ENCODE measurements around the gene FAF1.
A peak's percentile ranks its signal among the peaks of the same experiment; 100 is the strongest.
"Not testable (repeated sequence)": the region's sequence is repeated elsewhere in the genome, so short reads cannot be mapped to it uniquely, and the experiment has no call there.

FAF1 gene

DNA sequence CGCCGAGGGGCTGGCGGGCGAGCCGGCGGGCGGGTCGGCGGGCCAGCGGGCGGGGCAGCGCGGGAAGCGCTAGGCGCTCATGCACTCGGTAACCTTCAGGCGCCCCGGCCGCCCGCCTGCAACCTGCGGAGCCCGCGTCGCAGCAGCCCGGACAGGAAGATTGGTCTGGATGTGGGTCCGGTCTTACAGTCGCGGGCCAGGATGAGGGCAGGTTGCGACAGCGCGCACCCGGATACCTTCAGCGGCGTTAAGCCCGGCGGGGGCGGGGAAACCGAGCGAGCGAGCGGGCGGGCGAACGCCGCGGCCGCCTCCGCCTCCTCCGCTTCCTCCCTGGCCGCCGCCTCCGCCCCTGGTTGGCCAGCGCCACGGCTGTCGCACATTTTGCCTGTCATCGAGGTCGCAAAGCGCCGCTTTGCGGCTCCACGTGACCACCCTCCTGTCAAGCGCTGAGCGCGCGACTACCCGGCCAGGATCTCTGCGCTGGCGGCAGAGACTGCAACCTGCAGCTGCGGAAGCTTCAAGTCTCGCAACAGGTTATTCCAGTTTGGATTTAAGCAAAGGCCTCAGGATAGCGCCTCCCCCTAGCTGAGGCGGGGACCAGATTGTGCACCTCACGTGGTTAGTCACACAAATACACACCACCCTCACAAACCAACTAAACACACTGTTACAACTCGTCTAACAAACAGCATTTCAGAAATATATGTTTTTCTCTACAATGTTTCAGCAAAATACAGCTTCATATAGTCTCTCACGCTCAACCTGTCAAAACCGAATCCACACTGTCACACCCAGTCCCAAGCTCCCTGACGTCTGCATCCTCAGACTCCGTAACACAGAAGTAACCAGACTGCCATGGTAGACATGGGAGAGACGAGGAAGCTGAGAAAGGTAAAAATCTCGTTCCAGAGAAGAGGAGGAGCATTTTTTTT lies at the start of gene FAF1:
Gene FAF1, minus strand, starts transcription at position 355 of the 932 bp plus-strand sequence. CDS start 456 bp downstream, outside the sequence.
- DNase-seq (ENCODE audit: low spot score) (peak; percentile 96), FAIRE-seq (no peak)

DNA sequence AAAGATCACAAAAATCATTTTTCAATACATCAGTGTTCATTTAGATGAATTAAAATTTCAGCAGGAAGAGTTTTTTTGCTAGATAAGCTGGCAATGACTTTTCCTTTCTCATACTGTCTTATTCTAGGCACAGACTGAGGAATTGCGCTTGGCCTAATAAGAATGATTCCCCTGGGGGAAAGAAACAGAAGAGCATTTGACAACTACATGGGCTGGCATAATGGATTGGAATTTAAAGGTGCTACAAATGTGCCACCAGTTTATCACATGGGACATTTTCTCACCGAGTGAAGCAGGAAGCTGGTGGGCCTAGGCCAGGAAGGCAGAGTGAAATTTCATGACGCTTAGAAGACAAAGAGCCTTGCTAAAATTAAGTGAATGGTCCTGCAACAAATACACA lies 49.3 kb upstream of the FAF1 start:
- FAIRE-seq (no peak), DNase-seq (ENCODE audit: low spot score) (no peak)

DNA sequence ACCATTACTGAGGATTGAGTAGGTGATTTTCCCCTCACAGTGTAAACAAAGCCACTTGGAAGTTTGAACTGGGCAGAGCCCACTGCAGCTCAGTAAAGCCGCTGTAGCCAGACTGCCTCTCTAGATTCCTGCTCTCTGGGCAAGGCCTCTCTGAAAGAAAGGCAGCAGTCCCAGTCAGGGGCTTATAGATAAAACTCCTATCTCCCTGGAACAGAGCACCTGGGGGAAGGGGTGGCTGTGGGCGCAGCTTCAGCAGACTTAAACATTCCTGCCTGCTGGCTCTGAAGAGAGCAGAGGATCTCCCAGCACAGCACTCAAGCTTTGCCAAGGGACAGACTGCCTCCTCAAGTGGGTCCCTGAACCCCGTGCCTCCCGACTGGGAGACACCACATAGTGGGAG lies 45.5 kb upstream of the FAF1 start:
- FAIRE-seq; DNase-seq (ENCODE audit: low spot score): not testable (repeated sequence)

DNA sequence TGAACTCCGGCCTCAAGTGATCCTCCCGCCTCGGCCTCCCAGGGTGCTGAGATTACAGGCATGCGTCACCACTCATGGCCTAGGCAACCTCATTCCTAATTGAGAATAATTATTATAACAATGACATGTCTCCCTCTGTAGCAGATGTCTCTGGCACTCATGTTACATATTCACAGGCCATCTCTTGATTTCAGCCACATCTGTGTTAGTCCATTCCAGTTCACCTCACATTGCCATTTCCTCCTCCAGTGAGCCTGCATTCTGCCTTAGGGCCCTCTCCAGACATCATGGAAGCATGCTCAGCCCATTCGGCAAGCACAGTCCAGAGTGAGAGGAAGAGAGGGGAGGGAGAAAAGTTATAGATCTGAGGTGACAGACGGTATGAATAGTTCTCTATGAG lies 42.4 kb upstream of the FAF1 start:
- DNase-seq (ENCODE audit: low spot score) (no peak), FAIRE-seq (no peak)

DNA sequence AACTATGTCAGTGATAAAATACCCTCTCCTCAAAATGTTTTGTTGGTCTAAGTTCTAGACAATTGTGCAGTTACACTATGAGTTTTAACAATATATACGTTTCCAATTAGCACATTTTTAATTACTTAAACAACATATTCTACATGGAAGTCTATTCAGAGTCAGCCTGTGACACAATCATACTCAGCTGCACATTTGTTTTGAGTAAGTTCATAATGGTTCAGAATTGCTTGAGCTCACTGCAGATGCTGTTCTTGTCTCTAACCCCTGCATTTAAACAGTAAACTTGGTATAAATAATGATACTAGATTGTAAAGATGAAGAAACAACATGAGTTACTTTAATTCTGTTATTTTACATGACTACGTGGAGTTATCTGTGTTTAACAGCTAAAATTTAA lies 40.6 kb upstream of the FAF1 start:
- FAIRE-seq, result no peak
- DNase-seq (ENCODE audit: low spot score), result no peak

DNA sequence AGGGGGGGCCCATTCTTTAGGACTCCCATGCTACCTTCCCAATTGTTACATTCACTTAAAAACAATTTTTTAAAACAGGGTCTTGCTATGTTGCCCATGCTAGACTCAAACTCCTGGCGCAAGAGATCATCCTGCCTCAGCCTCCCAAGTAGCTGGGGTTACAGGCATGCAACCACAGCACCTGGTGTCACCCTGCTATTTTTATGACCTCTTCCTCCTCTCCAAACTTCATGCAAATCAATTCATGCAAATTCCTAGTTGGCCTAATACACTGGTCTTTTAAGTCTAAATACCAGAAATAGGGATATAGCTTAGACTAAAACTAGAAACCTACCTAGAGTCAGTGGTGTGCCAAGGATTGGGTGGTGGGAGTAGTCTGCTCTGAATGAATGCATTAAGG lies 40.1 kb upstream of the FAF1 start:
- DNase-seq (ENCODE audit: low spot score), result no peak
- no peak for FAIRE-seq

DNA sequence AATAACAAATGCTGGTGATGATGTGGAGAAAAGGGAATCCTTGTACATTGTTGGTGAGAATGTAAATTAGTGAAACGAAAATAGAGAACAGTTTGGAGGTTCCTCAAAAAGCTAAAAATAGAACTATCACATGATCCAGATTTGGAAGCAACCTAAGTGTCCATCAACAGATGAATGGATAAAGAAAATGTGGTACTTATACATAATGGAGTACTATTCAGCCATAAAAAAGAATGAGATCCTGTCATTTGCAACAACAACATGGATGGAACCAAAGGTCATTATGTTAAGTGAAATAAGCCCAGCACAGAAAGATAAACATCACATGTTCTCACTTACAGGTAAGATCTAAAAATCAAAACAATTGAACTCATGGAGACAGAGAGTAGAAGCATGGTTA lies 39.3 kb upstream of the FAF1 start:
- not testable (repeated sequence) for FAIRE-seq; DNase-seq (ENCODE audit: low spot score)

DNA sequence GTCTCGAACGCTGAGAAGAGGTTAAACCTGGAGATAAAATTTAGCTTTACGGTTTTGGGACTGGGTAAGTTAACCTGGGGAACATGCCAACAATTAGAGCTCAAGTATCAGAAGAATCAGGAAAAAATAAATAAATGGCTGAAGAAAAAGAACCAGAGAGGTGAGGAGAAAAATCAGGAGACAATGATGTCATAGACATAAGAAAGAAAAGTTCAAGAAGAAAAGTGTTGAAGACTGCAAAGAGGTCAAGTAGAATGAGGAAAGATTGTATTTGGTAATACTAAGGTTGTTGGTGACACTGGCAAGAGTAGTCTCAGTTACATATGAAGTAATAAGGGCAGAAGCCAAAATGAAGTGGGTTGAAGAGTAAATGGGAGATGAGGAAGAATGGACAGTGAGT lies 36.0 kb upstream of the FAF1 start:
- DNase-seq (ENCODE audit: low spot score) (no peak), FAIRE-seq (no peak)

DNA sequence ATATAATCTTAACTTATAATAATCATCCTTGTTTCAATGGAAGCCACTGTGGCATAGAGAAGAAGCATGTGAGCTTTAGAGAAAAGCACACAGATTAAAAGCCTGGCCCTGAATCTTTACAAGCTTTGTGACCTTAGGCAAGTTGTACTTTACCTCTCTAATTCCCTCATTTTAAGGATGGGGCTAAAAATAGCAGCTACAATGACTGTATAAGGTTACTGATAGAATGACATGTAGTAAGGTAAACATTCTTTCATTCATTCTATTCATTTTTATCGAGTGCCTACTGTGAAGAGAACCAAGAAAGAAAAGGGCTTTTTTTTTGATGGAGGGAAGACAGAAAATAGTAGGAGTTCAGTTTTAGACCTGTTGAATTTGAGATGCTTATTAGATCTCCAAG lies 35.6 kb upstream of the FAF1 start:
- FAIRE-seq (no peak), DNase-seq (ENCODE audit: low spot score) (no peak)

DNA sequence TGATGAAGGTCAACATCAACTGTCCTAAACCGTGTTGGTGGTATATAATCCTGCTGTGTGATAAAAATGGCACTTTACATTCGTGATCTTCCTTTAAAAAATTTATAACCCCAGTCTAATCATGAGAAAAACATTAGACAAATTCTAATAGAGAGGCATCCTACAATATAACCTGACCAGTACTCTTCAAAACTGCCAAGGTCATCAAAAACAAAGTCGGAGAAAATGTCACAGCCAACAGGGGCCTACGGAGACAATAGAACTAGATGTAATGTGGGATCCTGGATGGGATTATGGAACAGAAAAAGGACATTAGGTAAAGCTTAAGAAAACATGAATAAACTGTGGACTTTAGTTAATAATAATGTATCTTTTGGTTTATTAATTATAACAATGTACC lies 34.9 kb upstream of the FAF1 start:
- FAIRE-seq (no peak), DNase-seq (ENCODE audit: low spot score) (no peak)

DNA sequence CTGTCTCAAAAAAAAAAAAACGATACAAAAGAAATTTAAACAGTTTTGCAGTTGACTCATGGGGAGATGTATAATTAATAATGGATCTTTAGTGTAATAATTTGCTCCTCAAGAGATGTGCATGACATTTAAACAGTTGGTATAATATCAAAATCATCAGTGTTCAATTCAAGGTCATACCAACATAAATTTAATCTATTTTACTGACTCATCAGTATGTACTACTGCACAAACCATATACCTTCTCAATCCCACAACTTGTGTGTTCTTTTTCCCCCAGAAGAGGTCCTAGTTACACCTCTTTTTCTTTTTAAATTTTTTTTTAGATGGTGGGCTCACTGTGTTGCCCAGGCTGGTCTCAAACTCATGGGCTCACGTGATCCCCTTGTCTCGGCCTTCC lies 33.6 kb upstream of the FAF1 start:
- no peak for FAIRE-seq
- no peak for DNase-seq (ENCODE audit: low spot score)

DNA sequence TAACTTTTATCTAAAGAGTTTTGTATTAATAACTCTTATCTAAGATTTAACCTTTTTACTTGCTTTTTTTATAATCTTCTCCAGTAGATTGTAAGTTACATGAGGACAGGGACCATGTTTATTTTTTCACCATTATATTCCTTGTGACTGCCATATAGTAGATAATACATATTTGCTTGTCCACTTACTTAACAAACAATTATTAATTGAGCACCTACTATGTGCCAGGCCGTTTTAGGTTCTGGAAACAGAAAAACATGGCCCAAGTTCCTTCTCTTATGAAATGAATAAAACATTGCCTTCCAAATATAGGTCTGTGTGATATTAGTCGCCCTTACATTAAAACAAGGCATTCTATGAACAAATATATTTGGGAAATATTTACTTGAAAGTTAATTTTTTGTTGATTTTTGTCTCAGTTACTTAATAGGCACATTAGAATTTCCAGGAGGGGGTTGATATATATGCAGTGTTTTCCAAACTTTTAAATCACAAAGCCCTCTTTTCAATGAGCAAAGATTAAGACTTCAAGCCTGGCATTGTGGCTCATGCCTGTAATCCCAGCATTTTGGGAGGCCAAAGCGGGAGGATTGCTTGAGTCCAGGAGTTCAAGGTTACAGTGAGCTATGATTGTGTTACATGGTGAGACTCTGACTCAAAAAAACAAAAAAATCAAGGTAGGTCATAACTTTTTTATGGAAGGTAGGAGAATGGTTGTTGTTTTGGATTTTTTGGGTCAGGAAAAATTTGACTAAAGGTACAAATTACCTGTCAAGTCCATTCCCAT lies 32.7 kb upstream of the FAF1 start:
- no peak for DNase-seq (ENCODE audit: low spot score)
- no peak for FAIRE-seq

DNA sequence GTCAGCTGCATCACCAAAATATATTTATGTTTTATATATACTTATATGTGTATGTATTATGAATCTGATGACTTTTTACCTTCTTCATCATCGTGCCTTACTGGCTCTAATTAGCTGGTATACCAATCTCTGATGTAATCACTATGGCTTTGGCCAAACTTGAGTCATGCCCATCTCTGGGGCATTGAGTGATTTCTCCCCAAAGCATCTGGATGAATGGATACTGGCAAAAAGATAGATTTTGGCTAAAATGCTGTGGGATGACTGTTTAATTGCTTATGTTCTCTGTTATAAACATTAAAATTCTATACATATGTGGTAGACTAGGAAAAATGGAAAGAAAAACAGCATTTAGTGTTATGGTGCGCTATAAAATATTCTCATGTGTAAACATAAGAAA lies 29.6 kb upstream of the FAF1 start:
- DNase-seq (ENCODE audit: low spot score), result no peak
- no peak for FAIRE-seq

DNA sequence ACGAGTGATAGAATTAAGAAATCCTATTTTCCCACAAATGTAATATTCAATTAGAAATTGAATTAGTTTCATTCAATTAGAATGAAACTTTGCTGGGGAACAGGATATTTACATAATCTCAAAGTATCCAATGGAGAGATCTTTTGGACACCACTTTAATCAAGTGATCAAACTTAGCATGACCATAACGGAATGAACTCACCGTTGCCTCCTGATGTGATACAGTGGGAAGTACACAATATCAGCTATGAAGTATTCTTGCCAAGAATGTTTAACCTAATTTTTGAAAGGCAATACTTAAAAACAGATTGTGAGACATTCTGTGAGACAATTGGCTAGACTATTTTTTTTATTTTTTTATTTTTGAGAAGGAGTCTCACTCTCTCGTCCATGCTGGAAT lies 26.6 kb upstream of the FAF1 start:
- no peak for DNase-seq (ENCODE audit: low spot score)
- FAIRE-seq, result no peak

DNA sequence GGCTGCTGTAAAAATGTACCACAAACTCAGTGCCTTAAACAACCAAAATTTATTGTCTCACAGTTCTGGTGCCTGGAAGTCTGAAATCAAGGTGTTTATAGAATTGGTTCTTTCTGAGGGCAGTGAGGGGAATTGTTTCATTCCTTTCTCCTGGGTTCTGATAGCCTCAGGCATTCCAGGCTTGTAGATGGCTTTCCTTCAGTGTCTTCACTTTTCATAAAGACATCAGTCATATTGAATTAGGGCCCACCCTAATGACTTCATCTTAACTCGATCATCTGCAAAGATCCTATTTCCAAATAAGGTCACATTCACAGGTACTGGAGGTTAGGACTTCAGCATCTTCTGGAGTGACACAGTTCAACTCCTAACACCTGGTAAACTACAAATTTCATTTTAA lies 25.0 kb upstream of the FAF1 start:
- no peak for DNase-seq (ENCODE audit: low spot score)
- FAIRE-seq, result no peak

DNA sequence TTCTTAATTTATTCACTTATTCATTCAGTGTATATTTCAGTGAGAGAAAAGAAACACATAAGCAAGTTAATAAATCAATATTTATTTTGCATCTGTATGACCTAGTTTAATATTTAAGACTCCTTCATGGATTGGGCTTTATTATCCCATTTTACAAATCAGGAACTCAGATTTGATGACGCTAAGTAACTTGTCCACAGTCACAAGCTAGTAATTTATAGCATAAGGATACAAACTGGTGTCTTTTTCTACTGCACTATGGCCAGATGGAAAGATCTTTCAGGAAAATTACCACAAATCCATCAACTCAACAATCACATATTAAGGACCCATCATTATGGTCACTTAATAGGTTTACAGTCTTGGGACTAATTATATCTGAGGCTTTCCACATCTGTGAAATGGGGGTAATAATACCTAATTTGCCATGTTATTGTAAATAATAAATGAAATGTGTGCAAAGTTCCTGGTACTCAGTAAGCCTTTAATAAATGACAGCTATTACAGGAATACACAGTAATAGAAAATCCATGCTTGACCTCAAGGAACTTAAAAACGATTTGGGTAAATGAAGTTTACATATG lies 23.2 kb upstream of the FAF1 start:
- DNase-seq (ENCODE audit: low spot score) (no peak), FAIRE-seq (no peak)

DNA sequence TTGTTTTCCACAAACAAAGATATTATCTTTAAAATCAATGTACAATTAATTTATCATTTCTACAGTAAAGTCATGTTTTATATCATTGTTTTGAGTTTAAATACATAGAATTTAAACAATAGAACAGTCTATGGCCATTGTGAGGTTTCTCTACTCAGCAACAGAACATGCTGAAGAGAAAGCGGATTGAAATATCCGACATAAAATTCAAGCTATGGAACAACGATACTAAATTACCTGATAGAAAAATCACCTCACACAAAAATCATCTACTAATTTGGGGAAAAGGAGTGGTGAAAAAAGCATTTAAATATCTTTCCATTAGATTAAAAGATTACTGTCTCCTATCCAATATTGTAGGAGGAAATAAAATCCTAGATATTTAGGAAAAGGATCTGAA lies 22.5 kb upstream of the FAF1 start:
- FAIRE-seq (no peak), DNase-seq (ENCODE audit: low spot score) (no peak)

DNA sequence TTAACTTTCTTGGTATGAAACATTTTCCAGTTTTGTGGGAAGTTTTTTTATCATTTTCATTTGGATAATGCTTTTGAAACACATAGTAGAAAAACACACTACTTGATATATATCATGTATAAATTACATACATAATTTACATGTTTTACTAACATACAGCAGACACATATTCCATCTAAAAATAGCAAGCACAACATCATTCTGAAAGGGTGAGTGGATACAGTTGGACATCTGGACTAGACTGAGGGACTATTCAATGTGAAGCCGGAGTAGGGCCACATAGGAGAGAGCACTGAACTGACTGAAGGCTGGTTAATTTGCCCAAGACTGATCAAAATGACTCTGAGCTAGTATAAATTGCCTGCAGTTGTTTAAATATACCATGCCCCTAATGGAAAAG lies 21.7 kb upstream of the FAF1 start:
- no peak for FAIRE-seq
- DNase-seq (ENCODE audit: low spot score), result no peak

DNA sequence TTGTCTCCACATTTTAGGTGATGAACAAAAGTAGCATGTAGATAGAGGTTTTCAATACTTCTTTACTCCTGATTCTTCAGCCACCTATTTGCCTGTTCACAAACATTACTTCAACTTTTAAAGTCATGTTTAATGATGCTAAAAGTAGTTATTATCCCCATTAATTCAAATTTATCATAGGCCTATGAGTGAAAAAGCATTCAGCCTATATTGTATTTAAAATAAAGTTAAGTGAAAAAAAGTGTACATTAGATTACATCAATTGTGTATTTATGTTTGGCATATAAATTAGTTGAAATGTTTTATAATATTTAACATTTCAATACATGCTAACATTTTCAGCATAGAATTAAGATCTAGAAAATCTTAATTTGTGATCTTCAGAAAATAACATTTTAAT lies 20.4 kb upstream of the FAF1 start:
- no peak for DNase-seq (ENCODE audit: low spot score)
- no peak for FAIRE-seq

DNA sequence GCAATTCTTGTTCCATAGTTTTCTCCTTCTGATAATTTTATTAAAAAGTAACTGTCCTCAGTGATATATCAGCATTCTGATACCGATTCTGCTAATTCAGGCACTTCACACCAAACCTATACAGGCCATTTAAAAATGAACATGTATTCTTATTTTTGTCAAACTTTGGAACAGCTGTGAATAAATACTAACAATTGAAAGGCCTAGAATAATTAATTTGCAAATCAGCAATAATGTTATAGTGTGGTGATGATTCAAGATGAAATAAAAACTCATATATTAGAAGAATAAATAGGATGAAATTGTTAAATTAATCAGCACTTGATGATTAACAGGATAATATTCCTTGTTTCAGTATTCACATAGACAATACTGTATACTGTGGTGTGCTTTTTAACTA lies 19.9 kb upstream of the FAF1 start:
- DNase-seq (ENCODE audit: low spot score) (no peak), FAIRE-seq (no peak)

DNA sequence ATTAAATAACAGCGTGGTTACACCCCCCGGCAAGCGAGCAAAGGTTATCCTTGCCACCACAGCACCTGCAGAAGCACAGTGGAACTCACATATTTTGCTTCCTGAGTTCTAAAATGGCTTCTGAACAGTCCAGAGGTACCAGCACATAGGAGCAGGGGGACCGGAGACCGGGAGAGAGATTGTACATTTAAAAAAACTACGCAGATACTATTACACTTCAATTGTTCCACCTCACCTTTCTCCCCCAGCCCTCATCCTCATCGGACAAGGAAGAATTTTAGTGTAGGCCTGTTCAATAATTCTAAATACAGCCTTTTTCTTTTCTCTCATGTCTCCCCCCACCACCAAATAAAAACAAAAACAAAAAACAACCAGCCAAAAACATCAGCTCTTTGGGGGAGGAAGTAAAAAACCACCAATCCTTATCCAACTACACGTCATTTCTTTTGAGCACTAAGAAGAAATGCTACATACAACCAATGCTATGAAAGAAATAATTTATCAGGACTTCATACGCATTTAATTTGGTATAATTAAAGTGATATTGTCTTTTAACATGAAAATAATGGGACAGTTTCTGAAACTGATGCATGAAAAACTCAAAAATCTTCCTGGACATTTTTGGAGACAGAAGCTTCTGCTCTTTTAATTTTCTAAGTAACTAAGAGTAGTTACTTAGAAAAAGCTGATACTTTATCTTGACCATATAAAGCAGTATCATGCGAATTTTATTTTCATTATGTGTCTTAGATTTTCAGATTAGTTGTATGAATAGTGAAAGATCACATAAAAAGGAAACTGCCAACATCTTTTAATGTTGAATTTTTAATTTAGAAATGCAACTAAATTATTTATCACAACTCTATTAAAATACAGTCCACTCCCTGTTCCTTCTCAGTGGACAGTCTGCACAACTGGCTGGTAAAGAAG lies 19.1 kb upstream of the FAF1 start:
- FAIRE-seq, result no peak
- peak; percentile 32 for DNase-seq (ENCODE audit: low spot score)
